Activated gamma-delta T cell treated with Interleukin-2 at 50 U/mL for 16 hours (primary cell): ENCODE data around the gene ZFAND3.
"Not testable (repeated sequence)": the region's sequence is repeated elsewhere in the genome, so short reads cannot be mapped to it uniquely, and the experiment has no call there.

Experiments
- DNase-seq: peaks from one replicate; pipeline ENCODE4 v3.0.0-alpha.2; 2020

The ZFAND3 gene

GRCh38 chr6:37974943-37975342 lies 155.4 kb downstream of the ZFAND3 start:
- no peak for DNase-seq

- no peak for DNase-seq
Observed at GRCh38 chr6:37977715-37978114, 158.2 kb downstream of the ZFAND3 start.

- no peak for DNase-seq
Observed at GRCh38 chr6:37979392-37980221, 160.1 kb downstream of the ZFAND3 start.

GRCh38 chr6:37980222-37980595 lies 160.7 kb downstream of the ZFAND3 start:
- DNase-seq: no peak

GRCh38 chr6:37981626-37982025 lies 162.1 kb downstream of the ZFAND3 start:
- DNase-seq: no peak

GRCh38 chr6:37982317-37982716 lies 162.8 kb downstream of the ZFAND3 start:
- DNase-seq: no peak

- DNase-seq: no peak
Observed at GRCh38 chr6:37983720-37984501, 164.4 kb downstream of the ZFAND3 start.

GRCh38 chr6:37984578-37984977 lies 165.1 kb downstream of the ZFAND3 start:
- DNase-seq: no peak

- peak; percentile 37 for DNase-seq
Observed at GRCh38 chr6:37985355-37985754, 165.8 kb downstream of the ZFAND3 start.

- no peak for DNase-seq
Observed at GRCh38 chr6:37987018-37987417, 167.5 kb downstream of the ZFAND3 start.

- DNase-seq: no peak
Observed at GRCh38 chr6:37987559-37987958, 168.0 kb downstream of the ZFAND3 start.

GRCh38 chr6:37988127-37988526 lies 168.6 kb downstream of the ZFAND3 start:
- no peak for DNase-seq

GRCh38 chr6:37988696-37989095 lies 169.2 kb downstream of the ZFAND3 start:
- no peak for DNase-seq

- no peak for DNase-seq
Observed at GRCh38 chr6:37990762-37991525, 171.4 kb downstream of the ZFAND3 start.

- DNase-seq: no peak
Observed at GRCh38 chr6:37992749-37993148, 173.2 kb downstream of the ZFAND3 start.

- not testable (repeated sequence) for DNase-seq
Observed at GRCh38 chr6:37993194-37993593, 173.7 kb downstream of the ZFAND3 start.

- DNase-seq: no peak
Observed at GRCh38 chr6:37993596-37993995, 174.1 kb downstream of the ZFAND3 start.

GRCh38 chr6:37994223-37994622 lies 174.7 kb downstream of the ZFAND3 start:
- DNase-seq: no peak

- no peak for DNase-seq
Observed at GRCh38 chr6:37998366-37998765, 178.8 kb downstream of the ZFAND3 start.

GRCh38 chr6:38001386-38001785 lies 181.9 kb downstream of the ZFAND3 start:
- DNase-seq: no peak

- no peak for DNase-seq
Observed at GRCh38 chr6:38004908-38005307, 185.4 kb downstream of the ZFAND3 start.

GRCh38 chr6:38011937-38012336 lies 192.4 kb downstream of the ZFAND3 start:
- DNase-seq: no peak

GRCh38 chr6:38012573-38012972 lies 193.0 kb downstream of the ZFAND3 start:
- peak; percentile 14 for DNase-seq
